H1 (cell line): ENCODE results near the gene PPP2R2C. TPM values are rescaled to one million over a fixed set of nuclear protein-coding genes. Genes with fewer than 3 reads are reported as not detected.

ENCODE experiments used
- CHD1 ChIP-seq: IDR thresholded peaks from 2 replicates; pipeline ENCODE4 v1.6.1; 2012; ENCODE audit warnings: low read depth, low read length, improper control_type of control experiment
- GTF2F1 ChIP-seq: IDR thresholded peaks from 2 replicates; pipeline ENCODE4 v1.6.1; 2012; ENCODE audit warnings: low read depth, low read length, improper control_type of control experiment, borderline replicate concordance
- MAX ChIP-seq: IDR thresholded peaks from 2 replicates; pipeline ENCODE4 v1.6.1; 2012; ENCODE audit warnings: inconsistent platforms
- YY1 ChIP-seq: IDR thresholded peaks from 2 replicates; pipeline ENCODE4 v1.6.1; 2011; ENCODE audit warnings: low read depth, mild to moderate bottlenecking, low read length
- polyA plus RNA-seq, 7 experiments: library from polyadenylated mRNA; depleted of rRNA in 3 of 7; stranded (reverse) in 5 of 7; unstranded in 2 of 7; fragments of >200 nt in 5 of 7; fragments of 200-250 nt in 2 of 7; gene quantifications; 1 replicate in 5 of 7; 2 replicates in 1 of 7; 4 replicates in 1 of 7; pipeline versions ENCODE4 v1.2.1 to v1.2.3, GENCODE V29; 2011 to 2013; ENCODE audit warnings: missing spikeins in 2 of 7, mixed read lengths in 2 of 7
- total RNA-seq: library from RNA; stranded (reverse); fragmentation: NEBNext Ultra II Directional; extraction: Animal tissue kit (Norgen Biotek cat#: 25700); gene quantifications from 2 replicates; pipeline ENCODE4 v1.2.1, GENCODE V29; 2021

The PPP2R2C gene
- total and polyA plus RNA-seq, 2 of the 8 experiments (the other 6 are each of a cell fraction or from before 2014, with no cell fraction given) = 6.4 TPM

- TF ChIP-seq GTF2F1 (no peak), YY1 (no peak), CHD1 (no peak), MAX (no peak)
- TF ChIP-seq, all 59 proteins: peak for 0
These were observed 84.5 kb downstream of the PPP2R2C start (continued) for GRCh38 chr4:6387946-6388345.
